NCI-H510A treated with DMSO at 0.1 percent for 48 hours (cell line): ENCODE results near the gene EHD4.

ENCODE experiments used
- DNase-seq: peaks from one replicate; lab custom pipeline; 2025; lab: John Stamatoyannopoulos, UW

The EHD4 gene

DNA sequence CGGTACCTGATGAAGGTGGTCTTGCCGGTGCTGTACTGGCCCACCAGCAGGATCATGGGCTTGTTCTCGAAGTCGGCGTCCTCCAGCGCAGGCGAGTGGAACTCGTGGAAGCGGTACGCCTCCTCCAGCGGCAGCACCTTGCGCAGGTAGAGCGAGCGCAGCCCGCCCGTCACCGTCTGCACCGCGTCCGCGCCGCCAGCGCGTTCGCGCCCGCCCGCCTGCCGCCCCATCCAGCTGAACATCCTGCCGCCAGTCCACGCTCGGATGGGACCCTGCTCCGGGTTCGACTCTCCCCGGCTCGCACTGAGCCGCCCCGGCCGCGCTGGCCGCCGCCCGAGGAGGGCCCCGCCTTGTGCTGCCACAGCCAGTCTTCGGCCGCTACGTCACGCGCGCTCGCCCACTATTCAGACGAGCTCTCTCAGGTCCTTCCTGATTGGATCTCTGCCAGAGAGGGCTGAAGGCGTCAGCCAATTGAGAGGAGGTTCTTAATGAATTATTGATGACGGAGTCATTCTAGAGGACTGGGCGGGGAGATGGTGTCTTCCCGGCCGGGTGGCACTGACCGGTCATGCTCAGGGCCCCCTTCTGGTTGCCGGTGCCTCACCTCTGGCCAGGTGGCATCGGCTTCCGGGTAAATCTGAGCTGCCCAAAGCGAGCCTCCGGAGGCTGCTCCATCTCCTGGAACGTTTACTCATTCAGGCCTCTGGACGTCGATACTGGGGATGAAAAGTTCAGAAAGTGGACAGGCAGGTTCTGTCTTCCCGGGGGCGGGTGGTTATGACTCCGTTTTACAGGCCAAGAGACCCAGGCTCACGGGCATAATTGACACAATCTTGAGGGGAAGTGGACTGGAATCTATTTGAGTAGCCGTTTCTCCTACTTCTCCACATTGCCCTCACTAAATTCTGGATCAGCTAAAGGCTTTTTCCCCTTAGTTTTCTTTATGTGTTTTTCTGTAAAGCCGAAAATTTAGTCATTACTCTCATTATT is at the start of gene EHD4:
Gene EHD4, minus strand, starts transcription at position 305 of the 990 bp plus-strand sequence. Its CDS starts 63 bp downstream, at position 242.
- peak; percentile 98 for DNase-seq

DNA sequence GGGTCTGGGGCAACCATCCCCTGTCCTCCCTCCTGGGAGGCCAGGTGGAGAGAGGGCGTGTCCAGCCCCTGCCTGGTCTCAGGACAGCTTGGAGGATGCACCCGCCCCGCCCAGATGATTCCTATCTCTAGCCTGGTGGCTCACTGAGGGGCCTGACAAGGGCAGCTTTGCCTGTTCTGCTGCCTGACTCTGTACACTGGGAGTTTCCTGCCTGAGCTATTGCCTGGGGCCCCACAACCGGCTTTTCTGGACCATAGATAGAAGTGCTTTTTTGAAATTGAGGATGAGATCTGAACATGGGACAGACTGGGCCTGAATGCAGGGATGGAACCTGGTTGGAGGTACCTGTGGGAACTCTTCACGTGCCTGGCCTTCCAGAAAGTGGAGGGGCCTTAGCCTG is 49.2 kb upstream of the EHD4 start:
- no peak for DNase-seq

DNA sequence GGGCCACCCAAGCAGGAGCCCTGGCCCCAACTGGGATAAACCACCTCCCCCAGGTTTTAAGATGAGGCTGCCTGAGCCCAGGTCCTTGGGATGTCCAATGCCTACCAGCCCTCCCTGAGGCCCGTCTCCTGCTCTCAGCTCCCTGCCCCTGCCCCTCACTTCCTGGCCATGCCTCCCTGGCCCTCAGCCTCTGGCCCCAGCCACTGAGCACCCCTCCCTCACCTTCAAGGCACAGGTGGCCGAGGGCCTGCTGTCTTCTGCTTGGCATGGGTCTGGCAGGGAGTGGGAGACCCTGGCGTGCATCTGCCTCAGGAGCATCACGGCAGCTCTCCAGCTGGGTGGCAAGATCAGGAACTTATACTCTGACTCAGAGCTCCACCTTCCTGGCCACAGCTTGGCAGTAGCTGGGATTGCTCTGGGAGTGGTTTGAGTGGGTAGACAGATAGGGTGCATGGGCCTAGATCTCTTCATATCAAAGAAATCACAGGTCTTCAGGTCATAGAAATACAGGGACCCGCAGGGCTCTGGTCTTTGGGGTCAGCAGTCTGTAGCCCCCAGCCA is 48.4 kb upstream of the EHD4 start, which contains the start of gene PLA2G4E:
Gene PLA2G4E, minus strand, starts transcription at position 330 of the 561 bp plus-strand sequence. Its CDS starts 12 bp downstream, at position 318.
- no peak for DNase-seq

DNA sequence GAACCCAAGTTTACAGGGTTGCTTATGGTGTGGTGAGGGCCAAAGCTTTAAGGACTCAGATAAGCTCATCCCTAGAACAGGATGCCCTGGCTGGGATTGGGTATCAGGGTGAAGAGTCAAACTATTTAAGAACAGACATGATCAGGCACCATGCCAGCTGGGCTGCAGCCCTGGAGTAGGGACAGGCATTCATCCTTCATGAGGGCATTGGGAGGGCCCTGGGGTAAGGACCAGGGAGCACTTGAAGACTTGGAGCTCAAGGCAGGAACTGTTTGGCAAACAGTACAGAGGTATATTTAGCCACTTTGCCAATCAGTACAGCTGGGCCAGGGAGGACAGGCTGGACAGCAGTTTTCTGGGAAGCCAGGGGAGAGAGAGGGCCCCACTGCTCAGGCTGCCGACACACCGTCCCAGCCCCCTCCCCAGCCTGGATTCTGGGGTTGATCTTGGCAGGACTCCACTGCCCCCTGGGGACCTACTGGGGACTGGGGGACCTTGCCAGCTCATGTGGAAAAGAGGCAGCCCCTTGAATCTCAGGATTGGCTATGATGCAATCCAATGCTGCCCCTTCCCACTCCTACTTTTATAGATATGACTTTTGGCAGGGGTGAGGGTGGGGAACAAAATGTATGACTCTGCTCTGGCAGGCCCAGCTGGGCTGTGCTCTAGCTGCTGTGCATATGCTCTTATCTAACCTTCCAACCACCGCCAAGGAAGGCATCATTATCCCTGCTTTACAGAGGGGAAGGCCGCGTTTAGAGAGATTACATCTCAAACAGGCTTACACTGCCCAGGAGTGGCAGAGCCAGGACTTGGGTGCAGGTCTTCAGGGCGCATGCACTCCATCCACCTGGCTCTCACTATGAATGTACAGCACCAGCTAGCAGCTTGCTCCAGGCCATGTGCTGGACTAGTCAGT is 46.2 kb upstream of the EHD4 start:
- no peak for DNase-seq

DNA sequence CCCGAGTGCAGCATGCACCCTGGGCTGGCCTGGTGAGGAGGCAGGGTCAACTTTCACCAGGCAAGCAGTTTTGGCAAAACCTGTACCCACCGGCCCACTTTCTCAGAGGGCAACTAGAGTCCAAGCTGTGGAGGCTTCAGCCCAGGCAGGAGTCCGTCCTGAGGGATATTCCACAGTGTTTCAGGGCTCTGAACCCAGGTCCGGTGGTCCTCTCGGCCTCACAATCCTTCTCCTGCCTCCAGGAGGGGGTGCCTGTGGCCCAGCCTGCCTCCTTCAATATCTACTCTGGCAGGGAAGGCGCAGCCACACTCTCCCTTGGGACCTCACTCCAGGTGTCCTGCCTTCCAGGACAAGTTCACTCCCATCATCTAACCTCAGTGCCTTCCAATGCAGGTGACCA is 44.6 kb upstream of the EHD4 start:
- no peak for DNase-seq

DNA sequence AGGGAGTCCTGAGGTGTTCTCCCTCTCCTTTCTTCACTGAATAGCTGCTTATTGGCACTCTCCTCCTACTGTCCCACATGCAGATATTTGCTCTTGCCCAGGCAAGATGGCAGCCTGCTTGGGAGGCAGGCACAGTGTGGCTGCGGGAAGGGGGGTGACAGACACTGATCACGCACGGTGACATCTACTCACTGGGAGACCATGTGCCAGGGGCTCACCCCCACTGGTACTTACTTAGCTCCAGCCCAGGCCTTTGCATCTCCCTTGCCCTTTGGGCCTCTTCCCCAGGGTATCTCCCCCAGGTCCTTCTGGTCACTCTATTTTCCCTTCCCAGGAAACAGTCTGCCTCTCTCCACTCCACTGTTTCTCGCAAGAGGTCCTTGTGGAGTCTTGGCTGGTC is 42.0 kb upstream of the EHD4 start:
- DNase-seq, result no peak

DNA sequence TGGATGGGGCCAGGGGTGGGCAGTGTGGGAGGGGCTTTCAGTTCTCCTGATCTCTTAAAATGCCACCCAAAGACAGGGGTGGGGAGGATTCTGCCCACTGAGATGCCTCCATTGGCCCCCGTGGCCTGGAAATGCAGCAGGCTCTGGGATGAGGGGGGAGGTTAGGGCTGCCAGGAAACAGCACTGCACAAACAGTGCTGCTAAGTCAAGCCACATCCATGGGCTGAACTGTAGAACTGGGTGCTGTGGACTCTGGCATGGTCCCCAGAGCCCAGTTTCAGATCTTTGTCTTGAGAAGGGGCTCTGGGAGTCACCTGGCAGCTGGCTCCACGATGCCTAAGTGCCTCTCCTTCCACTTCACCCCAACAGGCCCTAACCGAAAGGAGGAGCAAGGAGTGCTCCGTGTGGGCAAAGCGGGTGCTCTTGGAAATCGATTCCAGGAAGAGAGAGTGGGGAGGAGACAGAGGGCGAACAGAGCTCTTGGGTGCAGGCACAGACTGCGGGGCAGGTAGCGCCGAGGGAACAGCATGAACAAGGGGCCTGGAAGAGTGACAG is 40.6 kb upstream of the EHD4 start:
- DNase-seq, result no peak

DNA sequence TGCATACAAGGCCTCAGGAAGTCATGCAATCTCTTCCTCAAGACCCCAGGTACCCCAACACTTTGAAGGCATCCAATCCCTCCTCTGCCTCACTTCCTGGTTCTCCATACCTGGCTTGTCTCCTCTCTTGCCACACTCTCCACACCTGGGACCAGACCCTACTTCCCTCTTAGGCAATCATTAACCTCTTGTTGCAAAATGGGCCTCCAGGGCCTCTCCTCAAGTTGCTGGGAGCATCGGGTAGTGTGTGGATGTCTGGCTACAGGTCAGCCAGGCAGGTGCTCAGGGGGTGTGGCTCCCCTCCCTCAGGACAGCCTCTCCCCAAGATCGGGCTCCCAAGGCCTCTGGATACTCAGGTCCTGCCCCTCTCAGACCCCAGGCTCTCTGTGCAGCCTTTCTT is 39.9 kb upstream of the EHD4 start:
- DNase-seq, result no peak

DNA sequence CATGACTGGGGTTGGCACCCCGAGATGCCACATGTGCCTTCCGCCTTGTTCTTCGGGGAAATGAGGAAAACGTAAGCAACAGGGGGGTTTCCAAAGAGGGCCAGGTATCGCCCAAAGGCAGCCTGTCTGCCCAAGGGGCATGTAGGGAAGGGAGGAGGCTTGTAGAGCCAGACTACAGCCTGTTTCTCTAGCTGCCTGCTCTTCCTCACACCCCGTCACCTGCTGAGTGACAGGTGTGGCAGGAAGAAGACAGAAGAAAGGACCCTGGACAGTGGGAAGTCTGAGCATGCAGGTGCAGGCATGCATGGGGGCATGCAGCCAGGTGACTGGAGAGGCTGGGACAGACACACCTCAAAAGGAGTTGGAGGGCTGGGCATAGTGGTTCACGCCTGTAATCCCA is 38.7 kb upstream of the EHD4 start:
- no peak for DNase-seq

DNA sequence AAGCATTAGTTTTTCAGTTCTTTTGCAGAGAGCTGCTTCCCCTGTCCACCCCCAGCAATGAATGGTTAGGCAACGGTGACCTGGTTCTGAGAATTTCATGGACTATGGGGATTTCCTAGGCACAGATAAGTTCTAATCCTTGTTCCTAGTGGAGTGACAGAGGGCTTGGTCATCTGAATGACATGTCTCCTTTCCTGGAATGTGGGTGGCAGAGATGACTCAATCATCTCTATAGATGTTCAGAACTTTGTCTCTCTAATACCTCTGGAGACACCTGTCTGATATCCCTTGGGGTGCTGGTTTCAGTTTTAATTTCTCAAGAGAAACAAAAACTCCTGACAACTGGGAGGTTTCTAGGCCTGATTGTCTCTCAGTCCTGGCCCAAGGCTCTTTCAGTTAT is 38.1 kb upstream of the EHD4 start:
- DNase-seq, result no peak

DNA sequence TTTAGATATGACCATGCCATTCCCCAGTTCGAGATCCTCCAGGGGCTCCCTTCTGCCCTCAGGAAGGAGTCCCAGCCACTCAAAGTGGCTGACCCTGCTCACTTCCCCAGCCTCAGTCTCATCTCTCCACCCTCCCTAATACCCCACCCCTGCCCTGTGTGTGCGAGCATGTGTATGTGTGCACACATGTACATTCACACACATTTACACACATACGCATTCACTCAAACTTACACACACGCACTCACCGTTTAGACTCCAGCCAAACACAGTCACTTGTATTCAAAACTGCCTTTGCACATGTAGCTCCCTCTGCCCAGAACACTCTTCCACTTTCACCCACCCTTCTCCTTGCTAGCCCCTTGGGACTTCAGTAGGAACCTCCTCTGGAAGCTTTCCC is 37.1 kb upstream of the EHD4 start:
- no peak for DNase-seq

DNA sequence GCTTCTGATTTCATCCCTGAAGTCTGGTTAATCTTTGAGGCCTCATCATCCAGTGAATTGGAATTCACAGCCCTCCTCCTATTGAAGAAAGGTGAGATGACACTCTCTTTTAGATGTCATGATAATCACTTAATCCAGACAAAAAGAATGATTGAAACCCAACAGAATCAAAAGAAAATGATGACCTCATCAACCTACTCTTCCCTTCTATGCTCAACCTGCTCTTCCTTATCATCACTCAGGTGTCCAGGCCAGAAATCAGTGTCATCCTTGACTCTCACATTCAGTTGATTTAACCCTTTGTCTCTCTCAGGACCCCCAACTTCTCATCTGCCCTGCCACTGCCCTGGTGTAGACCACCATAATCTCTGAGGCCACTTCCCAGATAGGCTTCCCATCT is 36.7 kb upstream of the EHD4 start:
- DNase-seq, result no peak

DNA sequence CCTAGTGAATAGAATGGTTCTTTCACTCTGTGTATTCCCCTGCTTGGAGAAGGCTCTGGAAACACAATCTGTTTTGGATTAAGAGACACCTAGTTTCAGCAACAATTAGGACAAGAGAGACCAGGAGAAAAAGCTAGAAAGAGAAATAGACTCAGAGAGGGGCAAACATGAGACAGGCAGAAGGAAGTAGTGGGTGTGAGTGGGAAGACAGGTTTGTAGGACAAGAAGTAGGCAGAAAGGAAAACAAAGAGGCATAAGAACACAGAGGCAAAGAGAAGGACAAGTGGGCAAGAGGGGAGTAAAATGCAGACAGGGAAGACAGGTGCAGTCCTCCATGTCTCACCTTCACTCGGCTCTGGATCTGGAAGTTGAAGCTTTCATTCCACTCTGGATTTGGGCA is 35.0 kb upstream of the EHD4 start:
- DNase-seq, result no peak

DNA sequence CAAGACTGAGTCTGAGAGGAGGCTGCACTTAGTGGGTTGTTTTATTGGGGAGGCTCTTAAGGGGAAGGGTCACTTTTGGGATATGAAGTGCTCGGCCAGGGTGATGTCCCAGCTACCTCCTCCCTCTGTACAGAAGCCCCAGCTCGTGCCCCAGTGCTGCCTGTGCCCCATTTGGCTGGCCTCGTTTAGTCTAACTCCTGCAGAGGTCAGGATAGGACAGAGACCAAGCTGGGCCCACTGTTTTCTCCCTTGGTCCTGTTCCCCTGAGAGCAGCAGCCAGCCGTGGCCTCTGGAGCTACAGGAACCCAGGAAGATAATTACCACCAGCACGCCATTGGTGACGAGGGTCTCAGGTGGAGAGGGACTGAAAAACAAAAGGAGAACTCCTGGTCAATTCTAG is 30.0 kb upstream of the EHD4 start:
- DNase-seq, result no peak

DNA sequence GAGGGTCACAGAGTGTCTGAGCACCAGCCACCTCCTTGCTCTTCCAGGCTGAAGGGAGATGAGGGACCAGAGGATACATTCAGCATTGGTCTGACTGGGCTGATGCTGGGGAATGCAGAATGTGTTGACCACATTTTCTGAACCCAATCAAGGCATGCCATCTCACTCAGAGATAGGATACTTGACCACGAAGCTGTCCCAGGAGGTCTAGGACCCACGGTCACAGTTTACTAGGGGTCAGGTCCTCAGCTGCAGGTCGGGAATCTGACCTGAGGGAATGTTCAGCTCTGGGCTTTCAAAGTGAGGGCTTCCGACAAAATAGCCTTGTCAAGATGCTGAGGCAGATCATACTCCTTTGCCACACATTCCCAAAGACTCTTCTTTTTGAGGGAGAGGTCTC is 28.9 kb upstream of the EHD4 start:
- no peak for DNase-seq

DNA sequence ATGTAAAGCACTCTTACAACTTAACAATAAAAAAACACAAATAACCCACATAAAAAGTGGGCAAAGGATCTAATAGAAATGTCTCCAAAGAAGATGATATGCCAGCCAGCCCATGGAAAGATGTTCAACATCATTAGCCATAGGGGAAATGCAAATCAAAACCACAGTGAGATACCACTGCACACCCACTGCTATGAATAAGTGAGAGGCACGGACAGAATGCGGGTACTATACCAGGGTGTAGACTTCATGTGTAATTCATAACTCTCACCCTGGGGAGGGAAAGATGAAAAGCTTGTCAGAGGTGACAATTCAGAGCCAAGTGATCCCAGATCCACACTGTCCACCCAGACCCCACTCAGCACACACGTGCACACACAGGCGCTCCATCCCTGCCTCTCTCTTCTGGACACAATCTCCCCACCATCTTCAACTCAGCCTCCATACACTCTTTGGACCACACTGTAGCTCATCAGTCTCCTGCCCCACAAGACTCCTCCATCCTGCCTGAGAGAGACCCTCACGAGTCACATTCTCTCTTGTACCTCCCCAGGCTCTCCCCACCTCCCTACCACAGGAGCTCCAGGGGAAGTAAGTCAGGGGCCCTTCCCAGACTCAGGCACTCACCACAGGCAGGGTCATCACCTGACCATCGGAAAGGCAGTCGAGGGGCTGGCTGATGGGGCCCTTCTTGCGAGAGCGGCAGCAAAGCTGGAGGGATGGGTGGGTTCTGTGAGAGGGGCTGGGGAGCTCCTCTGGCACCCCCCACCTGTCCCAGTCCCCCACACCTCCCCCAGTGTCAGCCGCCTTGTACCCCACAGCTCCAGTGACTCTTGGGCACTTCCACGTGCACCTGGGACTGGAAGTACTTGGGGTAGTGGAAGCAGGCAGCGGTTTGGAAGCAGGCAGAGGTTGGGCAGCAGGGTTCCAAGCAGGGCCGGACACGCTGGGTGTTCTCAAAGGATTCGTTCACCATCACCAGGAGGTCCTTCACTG is 27.2 kb upstream of the EHD4 start:
- DNase-seq, result no peak

DNA sequence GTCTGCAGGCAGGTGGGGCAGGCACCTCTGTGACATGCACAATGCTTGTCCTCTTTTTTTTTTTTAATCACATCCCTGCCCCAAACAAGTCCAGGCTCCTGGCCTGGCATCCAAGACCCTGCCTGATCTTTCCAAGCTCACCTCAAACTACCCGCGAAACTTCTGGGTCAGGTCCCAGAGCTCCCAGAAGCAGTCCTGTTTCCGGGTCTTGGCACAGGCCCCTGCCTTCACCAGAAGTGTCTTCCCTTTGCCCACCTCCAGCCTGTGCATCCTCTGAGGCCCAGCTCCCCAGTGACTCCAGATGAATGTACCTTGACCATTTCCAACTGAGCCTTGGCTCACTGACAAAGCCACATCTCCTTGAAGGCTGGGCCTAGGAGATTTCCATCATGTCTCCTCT is 25.5 kb upstream of the EHD4 start:
- DNase-seq, result no peak

DNA sequence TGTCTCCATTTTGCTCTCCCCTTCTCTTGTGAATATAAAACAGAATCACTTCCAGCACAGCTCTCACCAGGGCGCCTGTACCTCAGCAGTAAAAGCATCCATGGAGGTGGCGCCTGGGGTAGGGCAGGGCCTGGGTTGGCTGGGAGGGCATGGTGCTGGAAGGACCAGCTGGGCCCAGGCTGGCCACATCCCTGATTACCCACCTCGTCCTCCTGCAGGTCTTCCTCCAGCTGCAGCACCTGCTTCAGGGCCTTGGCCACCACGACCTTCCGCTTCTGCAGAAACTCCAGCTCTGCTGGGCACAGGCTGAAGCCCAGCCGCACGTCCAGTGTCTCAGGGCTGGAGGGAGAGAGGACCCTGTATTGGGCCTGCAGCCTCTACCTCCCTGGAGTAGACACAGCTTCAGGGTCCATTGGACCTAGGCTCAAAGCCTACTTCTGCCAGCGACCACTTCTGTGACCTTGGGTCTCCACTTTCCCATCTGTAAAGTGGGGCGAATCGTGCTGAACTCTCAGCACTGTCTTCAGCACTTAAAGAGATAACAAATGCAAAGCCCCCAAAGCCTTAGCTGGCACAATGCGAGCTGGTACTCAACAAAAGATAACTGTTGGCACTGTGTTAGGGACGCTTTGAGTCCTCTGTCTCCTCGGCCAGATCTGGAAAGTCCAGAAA is 24.7 kb upstream of the EHD4 start:
- no peak for DNase-seq

DNA sequence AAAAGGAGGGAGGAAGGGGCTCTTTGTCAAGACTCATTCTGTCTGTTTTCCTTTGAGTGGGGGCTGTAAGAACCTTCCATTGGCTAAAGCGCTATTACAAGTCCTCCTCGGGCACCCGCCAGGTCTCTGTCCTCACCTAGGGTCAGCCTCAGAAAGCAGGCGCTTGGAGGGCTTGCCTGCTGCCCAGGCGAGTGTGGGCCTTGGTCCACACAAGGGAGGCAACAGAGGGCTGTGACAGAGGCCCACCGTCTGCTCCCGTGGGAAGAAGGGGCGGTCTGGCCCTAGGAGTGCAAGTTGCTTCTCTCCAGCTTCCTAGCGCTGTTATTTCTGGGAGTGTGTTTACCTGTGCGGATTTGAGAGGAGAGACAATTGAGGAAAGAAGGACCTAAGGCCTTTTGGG is 24.0 kb upstream of the EHD4 start:
- no peak for DNase-seq

DNA sequence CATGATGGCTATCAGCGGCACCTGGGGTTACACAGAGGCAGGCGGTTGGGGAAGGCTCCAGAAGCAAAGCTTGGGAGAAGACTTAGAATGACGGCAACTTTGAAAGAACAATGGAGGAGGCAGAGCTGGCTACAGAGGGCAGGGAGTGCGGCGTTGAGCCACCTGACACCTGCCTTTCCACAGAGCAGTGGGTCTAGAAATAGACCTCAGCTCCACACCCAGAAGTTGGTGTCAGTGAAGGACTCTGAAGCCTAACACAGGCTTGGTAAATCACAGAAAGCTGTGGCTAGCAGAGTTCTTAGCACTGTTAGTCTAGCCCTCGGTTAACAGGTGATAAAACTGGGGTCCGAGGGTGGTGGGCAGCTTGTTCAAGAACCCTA is 23.1 kb upstream of the EHD4 start:
- no peak for DNase-seq
